RWPE1 (cell line): ENCODE results near the gene NPPA.

ENCODE experiments used
- CTCF ChIA-PET: fragments of 350-600 bp; sonication (Branson Sonifier 250); formaldehyde crosslinking; extraction: SDS; loops from one replicate; lab custom pipeline; 2021; lab: Yijun Ruan, JAX
- POLR2A ChIA-PET: fragments of 400-600 bp; formaldehyde crosslinking; extraction: SDS; loops from one replicate; lab custom pipeline; 2020; ENCODE audit warnings: antibody characterized with exemption; ENCODE audit not compliant: low non-redundant PET; lab: Yijun Ruan, JAX
- DNase-seq: peaks from one replicate; pipeline ENCODE4 v3.0.0; 2012; ENCODE audit warnings: low spot score
- H3K27ac ChIP-seq: fragments of 450-650 bp; 2 replicates; pipeline ENCODE4 v1.5.1; 2017
- TF ChIP-seq, protein P1 (sequence below): fragments of 450-650 bp; conservative IDR thresholded peaks from 2 replicates; pipeline ENCODE4 v1.5.1; 2017; ENCODE audit warnings: low read depth, mild to moderate bottlenecking

NPPA gene

DNA sequence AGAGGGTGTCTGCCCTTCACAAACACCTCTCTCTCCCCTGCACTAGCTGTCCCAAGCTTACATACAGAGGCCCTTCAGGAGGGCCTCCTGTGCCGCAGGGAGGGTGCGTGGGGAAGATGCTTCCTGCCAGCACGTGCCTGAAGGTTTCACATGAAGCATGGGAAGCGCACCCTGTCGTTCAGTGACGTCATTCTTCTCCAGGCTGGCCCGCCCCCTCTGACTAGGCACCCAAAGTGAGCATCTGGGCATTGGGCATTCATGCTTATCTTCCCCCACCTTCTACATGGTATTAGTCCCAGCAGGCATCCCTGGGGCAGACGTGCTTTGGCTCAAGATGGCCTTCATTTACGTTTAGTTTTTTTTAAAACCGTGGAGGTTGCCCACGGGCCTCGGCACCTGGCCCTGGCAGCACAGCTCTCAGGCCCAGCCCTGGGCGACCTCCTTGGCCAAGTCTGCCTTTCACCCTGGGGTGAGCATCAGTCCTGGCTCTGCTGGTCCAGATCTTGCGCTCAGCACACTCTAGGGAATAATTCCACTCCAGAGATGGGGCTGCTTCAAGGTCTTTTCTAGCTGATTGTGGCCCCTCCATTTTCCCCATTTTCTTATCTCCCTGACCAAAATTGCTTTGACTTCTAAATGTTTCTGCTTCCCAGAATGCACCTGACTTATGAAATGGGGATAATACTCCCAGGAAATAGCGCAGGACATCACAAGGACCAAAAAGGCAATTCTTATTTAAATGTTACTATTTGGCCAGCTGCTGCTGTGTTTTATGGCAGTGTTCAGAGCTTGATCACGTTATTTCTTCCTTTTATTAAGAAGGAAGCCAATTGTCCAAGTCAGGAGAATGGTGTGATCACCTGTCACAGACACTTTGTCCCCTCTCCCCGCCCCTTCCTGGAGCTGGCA, 6.1 kb downstream of the NPPA start:
- POLR2A ChIA-PET = no interaction called here
- CTCF ChIA-PET = interaction anchor here (0.6 to 0.7 kb wide), 2 partner anchors 33 to 283 kb away, joined by 3 to 4 read pairs; no protein-coding TSS in a partner anchor
- no peak for DNase-seq
- TF ChIP-seq, protein P1, sequence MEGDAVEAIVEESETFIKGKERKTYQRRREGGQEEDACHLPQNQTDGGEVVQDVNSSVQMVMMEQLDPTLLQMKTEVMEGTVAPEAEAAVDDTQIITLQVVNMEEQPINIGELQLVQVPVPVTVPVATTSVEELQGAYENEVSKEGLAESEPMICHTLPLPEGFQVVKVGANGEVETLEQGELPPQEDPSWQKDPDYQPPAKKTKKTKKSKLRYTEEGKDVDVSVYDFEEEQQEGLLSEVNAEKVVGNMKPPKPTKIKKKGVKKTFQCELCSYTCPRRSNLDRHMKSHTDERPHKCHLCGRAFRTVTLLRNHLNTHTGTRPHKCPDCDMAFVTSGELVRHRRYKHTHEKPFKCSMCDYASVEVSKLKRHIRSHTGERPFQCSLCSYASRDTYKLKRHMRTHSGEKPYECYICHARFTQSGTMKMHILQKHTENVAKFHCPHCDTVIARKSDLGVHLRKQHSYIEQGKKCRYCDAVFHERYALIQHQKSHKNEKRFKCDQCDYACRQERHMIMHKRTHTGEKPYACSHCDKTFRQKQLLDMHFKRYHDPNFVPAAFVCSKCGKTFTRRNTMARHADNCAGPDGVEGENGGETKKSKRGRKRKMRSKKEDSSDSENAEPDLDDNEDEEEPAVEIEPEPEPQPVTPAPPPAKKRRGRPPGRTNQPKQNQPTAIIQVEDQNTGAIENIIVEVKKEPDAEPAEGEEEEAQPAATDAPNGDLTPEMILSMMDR = no peak
- H3K27ac ChIP-seq = no peak overlapping the region

DNA sequence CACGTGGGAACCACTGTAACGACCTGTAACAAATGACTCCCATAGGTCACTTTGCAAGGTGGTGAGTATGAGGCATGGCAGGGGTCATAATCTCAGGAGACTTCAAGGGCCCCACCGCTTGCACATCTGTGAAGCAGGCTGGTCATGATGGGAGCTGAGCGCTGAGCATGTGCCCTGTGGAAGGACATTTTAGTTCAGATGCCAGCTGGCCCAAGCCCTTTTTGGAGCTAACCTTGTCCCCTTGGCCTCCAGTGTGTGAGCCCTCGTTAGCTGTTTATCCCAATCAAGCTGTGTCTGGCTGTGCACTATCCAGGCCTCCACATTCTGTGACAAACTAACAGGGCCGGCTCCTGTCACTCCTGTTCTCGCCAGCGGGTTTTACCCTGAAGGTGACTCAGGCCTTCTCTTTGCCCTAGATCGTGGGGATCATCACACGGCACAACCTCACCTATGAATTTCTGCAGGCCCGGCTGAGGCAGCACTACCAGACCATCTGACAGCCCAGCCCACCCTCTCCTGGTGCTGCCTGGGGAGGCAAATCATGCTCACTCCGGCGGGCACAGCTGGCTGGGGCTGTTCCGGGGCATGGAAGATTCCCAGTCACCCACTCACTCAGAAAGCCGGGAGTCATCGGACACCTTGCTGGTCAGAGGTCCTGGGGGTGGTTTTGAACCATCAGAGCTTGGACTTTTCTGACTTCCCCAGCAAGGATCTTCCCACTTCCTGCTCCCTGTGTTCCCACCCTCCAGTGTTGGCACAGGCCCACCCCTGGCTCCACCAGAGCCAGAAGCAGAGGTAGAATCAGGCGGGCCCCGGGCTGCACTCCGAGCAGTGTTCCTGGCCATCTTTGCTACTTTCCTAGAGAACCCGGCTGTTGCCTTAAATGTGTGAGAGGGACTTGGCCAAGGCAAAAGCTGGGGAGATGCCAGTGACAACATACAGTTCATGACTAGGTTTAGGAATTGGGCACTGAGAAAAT, 7.6 kb downstream of the NPPA start:
- POLR2A ChIA-PET = no interaction called here
- no peak for DNase-seq
- CTCF ChIA-PET = interaction anchor here (0.5 to 1.2 kb wide), 4 partner anchors 8 to 128 kb away, joined by 3 to 7 read pairs (median 3); partner anchors contain the start of gene NPPA
- 0 out of 2 replicates have a peak overlapping the region, but pooled peaks have one; percentile 6 for H3K27ac ChIP-seq
- TF ChIP-seq, protein P1 = no peak

DNA sequence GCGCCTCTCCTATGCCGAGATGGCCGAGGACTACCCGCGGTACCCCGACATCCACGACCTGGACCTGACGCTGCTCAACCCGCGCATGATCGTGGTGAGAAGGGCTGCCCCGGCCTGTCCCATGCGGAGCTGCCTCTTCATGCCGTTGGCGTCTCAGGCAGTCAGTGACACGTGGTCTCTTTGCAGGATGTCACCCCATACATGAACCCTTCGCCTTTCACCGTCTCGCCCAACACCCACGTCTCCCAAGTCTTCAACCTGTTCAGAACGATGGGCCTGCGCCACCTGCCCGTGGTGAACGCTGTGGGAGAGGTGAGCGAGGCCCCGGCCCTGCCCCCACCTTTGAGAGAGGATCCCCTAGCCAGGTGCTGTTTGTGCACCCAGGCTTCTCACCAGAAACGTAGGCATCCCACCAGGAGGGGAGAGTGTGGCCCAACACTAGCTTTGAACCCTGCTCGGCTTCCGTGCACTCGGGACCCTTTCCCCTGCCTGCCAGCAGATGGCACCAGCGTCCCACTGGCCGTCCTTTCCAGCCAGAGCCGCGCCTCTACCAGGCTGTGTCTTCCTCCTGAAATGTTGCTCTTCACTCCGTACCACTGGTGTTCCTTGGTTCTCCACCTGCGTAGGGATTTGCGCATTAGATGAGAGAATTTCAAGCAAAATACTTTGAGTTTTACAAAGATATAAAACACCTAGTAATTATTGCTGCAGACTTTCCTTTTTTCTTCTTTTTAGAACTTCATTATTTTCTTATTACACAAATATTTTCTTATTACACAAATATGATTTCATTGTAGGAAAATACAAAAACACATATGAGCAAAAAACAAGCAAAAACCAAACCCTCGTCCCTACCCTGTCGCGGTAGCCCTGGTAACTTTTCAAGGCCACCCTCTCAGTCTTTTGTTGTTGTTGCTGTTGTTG, 9.0 kb downstream of the NPPA start:
- DNase-seq = peak; percentile 84
- ChIA-PET CTCF (interaction anchor here (0.6 to 3.0 kb wide), 8 partner anchors 9 to 129 kb away, joined by 3 to 16 read pairs (median 4); partner anchors contain the start of gene NPPA), POLR2A (no interaction called here)
- TF ChIP-seq, protein P1 = peak; percentile 99
- H3K27ac ChIP-seq = peak overlapping the region; percentile 28

DNA sequence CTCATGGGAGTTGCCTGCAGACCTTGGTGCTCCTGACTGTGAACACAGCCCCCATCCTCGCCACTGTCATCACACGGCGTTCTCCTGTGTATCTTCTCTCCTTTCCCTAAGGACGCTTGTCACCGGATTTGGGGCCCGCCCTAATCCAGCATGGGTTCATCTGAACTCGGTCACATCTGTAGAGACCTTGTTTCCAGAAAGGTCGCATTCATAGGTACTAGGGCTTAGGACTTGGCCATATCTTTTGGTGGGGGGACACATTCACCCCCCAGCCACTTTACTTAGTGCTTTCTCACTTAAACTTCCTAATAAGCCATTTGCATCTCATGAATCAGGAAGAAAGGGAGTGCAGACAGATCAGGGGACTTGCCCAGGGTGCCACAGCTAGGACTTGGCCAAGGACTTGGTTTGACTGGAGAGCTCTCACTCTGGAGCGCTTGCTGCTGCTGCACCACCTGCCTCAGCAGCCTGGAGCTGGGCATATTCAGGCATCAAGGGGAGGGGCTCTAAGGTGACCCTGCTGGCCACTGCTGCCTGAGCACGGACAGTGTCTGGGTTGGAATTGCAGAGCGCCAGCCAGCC, 9.7 kb downstream of the NPPA start:
- no peak for DNase-seq
- CTCF ChIA-PET = interaction anchor here (0.6 to 3.0 kb wide), 8 partner anchors 10 to 130 kb away, joined by 3 to 16 read pairs (median 4); partner anchors contain the start of gene NPPA
- H3K27ac ChIP-seq = peak overlapping the region; percentile 28
- POLR2A ChIA-PET = interaction anchor here (0.5 kb wide), 1 partner anchor 70 kb away, joined by 3 read pairs; no protein-coding TSS in a partner anchor
- TF ChIP-seq, protein P1 = no peak

DNA sequence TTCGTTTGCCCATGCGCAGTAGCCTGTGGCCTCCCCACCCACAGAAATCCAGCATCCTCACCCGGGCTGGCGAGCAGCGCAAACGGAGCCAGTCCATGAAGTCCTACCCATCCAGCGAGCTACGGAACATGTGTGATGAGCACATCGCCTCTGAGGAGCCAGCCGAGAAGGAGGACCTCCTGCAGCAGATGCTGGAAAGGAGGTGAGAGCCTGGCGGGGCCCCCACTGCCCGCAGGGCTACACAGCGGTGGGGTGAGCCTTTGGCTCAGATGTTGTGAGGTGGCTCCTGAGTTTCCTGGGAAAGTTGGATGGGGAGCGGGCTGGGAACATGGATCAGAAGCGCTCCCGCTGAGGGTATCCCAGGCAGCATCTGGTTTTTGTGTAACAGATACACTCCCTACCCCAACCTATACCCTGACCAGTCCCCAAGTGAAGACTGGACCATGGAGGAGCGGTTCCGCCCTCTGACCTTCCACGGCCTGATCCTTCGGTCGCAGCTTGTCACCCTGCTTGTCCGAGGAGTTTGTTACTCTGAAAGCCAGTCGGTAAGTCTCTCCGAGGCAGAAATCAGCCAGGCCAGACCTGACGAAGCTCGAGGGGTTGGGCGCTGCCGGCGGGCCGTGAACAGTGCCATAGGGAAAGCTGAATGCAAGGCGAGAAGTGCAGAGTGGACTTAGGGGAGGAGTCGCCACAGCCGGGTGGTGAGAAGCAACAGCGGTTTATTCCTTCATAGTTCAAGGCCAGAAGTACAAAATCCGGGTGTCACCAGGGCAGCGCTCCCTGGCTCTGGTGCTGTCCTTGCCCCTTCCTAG, 10.4 kb downstream of the NPPA start:
- H3K27ac ChIP-seq = peak overlapping the region; percentile 28
- TF ChIP-seq, protein P1 = no peak
- ChIA-PET POLR2A (interaction anchor here (0.5 kb wide), 1 partner anchor 71 kb away, joined by 3 read pairs; no protein-coding TSS in a partner anchor), CTCF (interaction anchor here (0.6 to 3.0 kb wide), 4 partner anchors 12 to 389 kb away, joined by 3 to 16 read pairs (median 4); no protein-coding TSS in a partner anchor)
- DNase-seq = no peak
